ENCODE data around the gene RBMX.

GRCh38 chrX:136880003-136880451, 498 bp downstream of the RBMX start:
- TF ChIP-seq CTCF (IDR thresholded peaks at IDR 0.05; ENCODE audit: low read depth, low read length) = no peak
- TF ChIP-seq POLR2A (IDR thresholded peaks at IDR 0.05; ENCODE audit: extremely low read depth, insufficient read length) = no peak
- no peak; the same call in 1 of the 2 replicates for TF ChIP-seq MYC (IDR thresholded peaks at IDR 0.05; ENCODE audit: low read depth, low read length)
